K562 (cell line): ENCODE measurements around the gene GSTM2. TPM values are rescaled to one million over a fixed set of nuclear protein-coding genes. Genes with fewer than 3 reads are reported as not detected.

Experiments
- CHD1 ChIP-seq: fragments of 200-600 bp; sonication (generic); IDR thresholded peaks from one replicate; pipeline ENCODE4 v1.6.1; 2012; ENCODE audit warnings: mild to moderate bottlenecking, moderate library complexity, low read length, inconsistent platforms
- CXXC5 ChIP-seq: fragments of 250-450 bp; sonication (Bioruptor Pico); IDR thresholded peaks from 2 replicates; pipeline ENCODE4 v1.8.0; 2022; ENCODE audit warnings: inconsistent platforms, mild to moderate bottlenecking, moderate library complexity
- E2F1 ChIP-seq: sonication (generic); formaldehyde crosslinking; IDR thresholded peaks from 2 replicates; pipeline ENCODE4 v1.8.1; 2023; ENCODE audit warnings: mild to moderate bottlenecking, missing genetic modification reagents, moderate library complexity
- ETV5 ChIP-seq: sonication (generic); formaldehyde crosslinking; IDR thresholded peaks from 2 replicates; pipeline ENCODE4 v1.4.0; 2020; ENCODE audit warnings: low read depth, mild to moderate bottlenecking, missing genetic modification reagents
- JUNB ChIP-seq: fragments of 450-650 bp; formaldehyde crosslinking; conservative IDR thresholded peaks from 2 replicates; pipeline ENCODE4 v1.4.0; 2020; ENCODE audit warnings: mild to moderate bottlenecking
- JUND ChIP-seq, 2 experiments: IDR thresholded peaks; 2 replicates in 1 of 2; 3 replicates in 1 of 2; pipeline ENCODE4 v1.6.1; 2011; ENCODE audit warnings: borderline replicate concordance in 2 of 2, low read depth in 2 of 2, low read length in 2 of 2, improper control_type of control experiment in 1 of 2, missing biosample characterization in 1 of 2, missing genetic modification characterization in 1 of 2, missing genetic modification reagents in 1 of 2
- KLF16 ChIP-seq: IDR thresholded peaks from 2 replicates; pipeline ENCODE4 v1.6.1; 2016; ENCODE audit warnings: antibody characterized with exemption
- LEF1 ChIP-seq: fragments of 450-650 bp; IDR thresholded peaks from 2 replicates; pipeline ENCODE4 v1.6.1; 2016; ENCODE audit warnings: mild to moderate bottlenecking
- NONO ChIP-seq, 2 experiments: fragments of 200-400 bp in 1 of 2; fragments of 450-650 bp in 1 of 2; formaldehyde crosslinking in 1 of 2; IDR thresholded peaks; 2 replicates each; pipeline ENCODE4 v1.6.1; 2017; ENCODE audit warnings: low read depth in 2 of 2, mild to moderate bottlenecking in 2 of 2, moderate library complexity in 2 of 2, low read length in 1 of 2
- PRPF4 ChIP-seq: fragments of 200-400 bp; formaldehyde crosslinking; IDR thresholded peaks from one replicate; pipeline ENCODE4 v1.6.1; 2017; ENCODE audit warnings: low read length, low read depth, mild to moderate bottlenecking; ENCODE audit not compliant: insufficient read depth, poor library complexity, severe bottlenecking
- RAD51 ChIP-seq: fragments of 450-650 bp; IDR thresholded peaks from 2 replicates; pipeline ENCODE4 v1.7.1; 2016; ENCODE audit warnings: low read depth, mild to moderate bottlenecking, borderline replicate concordance
- ZBED1 ChIP-seq: IDR thresholded peaks from 2 replicates; pipeline ENCODE4 v1.6.1; 2014
- ZNF224 ChIP-seq: sonication (generic); formaldehyde crosslinking; IDR thresholded peaks from 2 replicates; pipeline ENCODE4 v1.8.0; 2022; ENCODE audit warnings: mild to moderate bottlenecking, missing genetic modification reagents
- ZNF263 ChIP-seq: sonication (generic); formaldehyde crosslinking; IDR thresholded peaks from 2 replicates; pipeline ENCODE4 v1.8.0; 2022; ENCODE audit warnings: mild to moderate bottlenecking, missing genetic modification reagents, borderline replicate concordance
- polyA plus RNA-seq, 8 experiments: library from polyadenylated mRNA; depleted of rRNA in 4 of 8; stranded (reverse) in 5 of 8; unstranded in 3 of 8; fragments of >200 nt; fragmentation: Nextera tagmentation in 2 of 8; fragmentation: Illumina TruSeq in 1 of 8; extraction: Ambion mirVana in 2 of 8; extraction: Trizol in 1 of 8; gene quantifications; 2 replicates each; pipeline versions ENCODE4 v1.2.1 to v1.2.3, GENCODE V29; 2011 to 2014; ENCODE audit warnings: inconsistent platforms in 1 of 8, missing spikeins in 1 of 8
- total RNA-seq, 7 experiments: library from RNA; depleted of rRNA in 6 of 7; stranded (reverse); fragments of >200 nt in 6 of 7; fragmentation: Illumina TruSeq in 2 of 7; extraction: Trizol in 2 of 7; gene quantifications; 2 replicates each; pipeline versions ENCODE4 v1.2.1 to v1.2.3, GENCODE V29; 2011 to 2021; ENCODE audit warnings: low replicate concordance in 1 of 7
- TF ChIP-seq, protein P1 (sequence below): sonication (generic); formaldehyde crosslinking; IDR thresholded peaks from 2 replicates; pipeline ENCODE4 v1.8.0; 2022; ENCODE audit warnings: mild to moderate bottlenecking, low read depth, missing genetic modification reagents
- TF ChIP-seq, protein P2 (sequence below): sonication (generic); formaldehyde crosslinking; IDR thresholded peaks from 2 replicates; pipeline ENCODE4 v1.8.0; 2023; ENCODE audit warnings: mild to moderate bottlenecking, missing genetic modification reagents
- TF ChIP-seq, protein P3 (sequence below): fragments of 450-650 bp; formaldehyde crosslinking; IDR thresholded peaks from 2 replicates; pipeline ENCODE4 v1.4.0; 2022; ENCODE audit warnings: mild to moderate bottlenecking, moderate library complexity

GSTM2 gene
- total and polyA plus RNA-seq, 9 of the 15 experiments (the other 6 are each of a cell fraction or from before 2014, with no cell fraction given): 1.6 to 15.1 (median 6.8) TPM

- TF ChIP-seq, protein P1, sequence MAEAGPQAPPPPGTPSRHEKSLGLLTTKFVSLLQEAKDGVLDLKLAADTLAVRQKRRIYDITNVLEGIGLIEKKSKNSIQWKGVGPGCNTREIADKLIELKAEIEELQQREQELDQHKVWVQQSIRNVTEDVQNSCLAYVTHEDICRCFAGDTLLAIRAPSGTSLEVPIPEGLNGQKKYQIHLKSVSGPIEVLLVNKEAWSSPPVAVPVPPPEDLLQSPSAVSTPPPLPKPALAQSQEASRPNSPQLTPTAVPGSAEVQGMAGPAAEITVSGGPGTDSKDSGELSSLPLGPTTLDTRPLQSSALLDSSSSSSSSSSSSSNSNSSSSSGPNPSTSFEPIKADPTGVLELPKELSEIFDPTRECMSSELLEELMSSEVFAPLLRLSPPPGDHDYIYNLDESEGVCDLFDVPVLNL: peak; percentile 60; the same call in 1 of the 2 replicates
- 0 out of 4 replicates have a peak, but pooled peaks of 1 of the 2 experiments have one; percentile 37 for TF ChIP-seq NONO (IDR thresholded peaks at IDR 0.05; ENCODE audit: low read depth in 2 of 2, low read length in 1 of 2)
- TF ChIP-seq ZNF263 (CRISPR knock-in tag): peak; percentile 39; the same call in 1 of the 2 replicates
- TF ChIP-seq, protein P2, sequence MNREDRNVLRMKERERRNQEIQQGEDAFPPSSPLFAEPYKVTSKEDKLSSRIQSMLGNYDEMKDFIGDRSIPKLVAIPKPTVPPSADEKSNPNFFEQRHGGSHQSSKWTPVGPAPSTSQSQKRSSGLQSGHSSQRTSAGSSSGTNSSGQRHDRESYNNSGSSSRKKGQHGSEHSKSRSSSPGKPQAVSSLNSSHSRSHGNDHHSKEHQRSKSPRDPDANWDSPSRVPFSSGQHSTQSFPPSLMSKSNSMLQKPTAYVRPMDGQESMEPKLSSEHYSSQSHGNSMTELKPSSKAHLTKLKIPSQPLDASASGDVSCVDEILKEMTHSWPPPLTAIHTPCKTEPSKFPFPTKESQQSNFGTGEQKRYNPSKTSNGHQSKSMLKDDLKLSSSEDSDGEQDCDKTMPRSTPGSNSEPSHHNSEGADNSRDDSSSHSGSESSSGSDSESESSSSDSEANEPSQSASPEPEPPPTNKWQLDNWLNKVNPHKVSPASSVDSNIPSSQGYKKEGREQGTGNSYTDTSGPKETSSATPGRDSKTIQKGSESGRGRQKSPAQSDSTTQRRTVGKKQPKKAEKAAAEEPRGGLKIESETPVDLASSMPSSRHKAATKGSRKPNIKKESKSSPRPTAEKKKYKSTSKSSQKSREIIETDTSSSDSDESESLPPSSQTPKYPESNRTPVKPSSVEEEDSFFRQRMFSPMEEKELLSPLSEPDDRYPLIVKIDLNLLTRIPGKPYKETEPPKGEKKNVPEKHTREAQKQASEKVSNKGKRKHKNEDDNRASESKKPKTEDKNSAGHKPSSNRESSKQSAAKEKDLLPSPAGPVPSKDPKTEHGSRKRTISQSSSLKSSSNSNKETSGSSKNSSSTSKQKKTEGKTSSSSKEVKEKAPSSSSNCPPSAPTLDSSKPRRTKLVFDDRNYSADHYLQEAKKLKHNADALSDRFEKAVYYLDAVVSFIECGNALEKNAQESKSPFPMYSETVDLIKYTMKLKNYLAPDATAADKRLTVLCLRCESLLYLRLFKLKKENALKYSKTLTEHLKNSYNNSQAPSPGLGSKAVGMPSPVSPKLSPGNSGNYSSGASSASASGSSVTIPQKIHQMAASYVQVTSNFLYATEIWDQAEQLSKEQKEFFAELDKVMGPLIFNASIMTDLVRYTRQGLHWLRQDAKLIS (CRISPR knock-in tag): no peak
- TF ChIP-seq PRPF4: no peak
- peak; percentile 21; the same call in 1 of the 2 replicates for TF ChIP-seq KLF16
- no peak for TF ChIP-seq LEF1
- no peak for TF ChIP-seq ZNF224 (CRISPR knock-in tag)
- TF ChIP-seq CXXC5 (CRISPR knock-in tag): 0 out of 2 replicates have a peak, but pooled peaks have one; percentile 7
- TF ChIP-seq RAD51: no peak
- TF ChIP-seq JUNB: no peak
- TF ChIP-seq JUND (IDR thresholded peaks at IDR 0.05; ENCODE audit: borderline replicate concordance, low read depth, low read length): peak; percentile 25; the same call in 1 of the 2 replicates
- TF ChIP-seq JUND (tag; IDR thresholded peaks at IDR 0.05; ENCODE audit: borderline replicate concordance, low read depth, low read length): no peak; the same call in 2 of the 3 replicates
- TF ChIP-seq E2F1 (CRISPR knock-in tag): no peak; the same call in 1 of the 2 replicates
- TF ChIP-seq, protein P3, sequence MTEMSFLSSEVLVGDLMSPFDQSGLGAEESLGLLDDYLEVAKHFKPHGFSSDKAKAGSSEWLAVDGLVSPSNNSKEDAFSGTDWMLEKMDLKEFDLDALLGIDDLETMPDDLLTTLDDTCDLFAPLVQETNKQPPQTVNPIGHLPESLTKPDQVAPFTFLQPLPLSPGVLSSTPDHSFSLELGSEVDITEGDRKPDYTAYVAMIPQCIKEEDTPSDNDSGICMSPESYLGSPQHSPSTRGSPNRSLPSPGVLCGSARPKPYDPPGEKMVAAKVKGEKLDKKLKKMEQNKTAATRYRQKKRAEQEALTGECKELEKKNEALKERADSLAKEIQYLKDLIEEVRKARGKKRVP (CRISPR knock-in tag): no peak
- no peak for TF ChIP-seq CHD1
- TF ChIP-seq ETV5 (CRISPR knock-in tag): peak; percentile 55; the same call in 1 of the 2 replicates
- no peak for TF ChIP-seq ZBED1
Measured at GRCh38 chr1:109643385-109644230, 24.2 kb upstream of the GSTM2 start (continued).
